CD4-positive, alpha-beta memory T cell (primary cell): ENCODE data around the gene CTNNA1. TPM values are rescaled to one million over a fixed set of nuclear protein-coding genes. Genes with fewer than 3 reads are reported as not detected.
A peak's percentile ranks its signal among the peaks of the same experiment; 100 is the strongest.

ENCODE experiments used
- CTCF ChIA-PET: fragments of 350-600 bp; sonication (Branson Sonifier 250); formaldehyde crosslinking; loops from one replicate; lab custom pipeline; 2021; ENCODE audit warnings: inconsistent platforms; ENCODE audit not compliant: partially characterized antibody; lab: Charles Lee
- POLR2A ChIA-PET: fragments of 350-600 bp; sonication (Branson Sonifier 250); formaldehyde crosslinking; loops from one replicate; lab custom pipeline; 2021; ENCODE audit not compliant: partially characterized antibody; lab: Charles Lee
- DNase-seq, 5 donors: peaks; one replicate each; pipeline versions ENCODE4 v3.0.0 to v3.0.0-alpha.2; 2020 to 2022; ENCODE audit warnings: mixed read lengths in 1 of 5
- H3K27ac ChIP-seq: one replicate; pipeline ENCODE4 v1.7.0; 2013; ENCODE audit warnings: low read depth, low read length
- H3K27me3 ChIP-seq: 2 replicates; pipeline ENCODE4 v1.7.0; 2013; ENCODE audit warnings: mild to moderate bottlenecking, low read length, moderate library complexity; ENCODE audit not compliant: insufficient read depth
- H3K36me3 ChIP-seq: 2 replicates; pipeline ENCODE4 v1.7.0; 2013; ENCODE audit warnings: mild to moderate bottlenecking, low read length, moderate library complexity; ENCODE audit not compliant: insufficient read depth
- H3K4me1 ChIP-seq: 2 replicates; pipeline ENCODE4 v1.7.0; 2013; ENCODE audit warnings: mild to moderate bottlenecking, low read length, moderate library complexity; ENCODE audit not compliant: insufficient read depth
- H3K4me3 ChIP-seq, 2 donors: one replicate each; pipeline ENCODE4 v1.7.0; 2013; ENCODE audit warnings: low read length in 2 of 2, mild to moderate bottlenecking in 1 of 2
- H3K9me3 ChIP-seq, 2 donors: one replicate each; pipeline ENCODE4 v1.7.0; 2013; ENCODE audit warnings: low read length in 2 of 2, control low read depth in 1 of 2; ENCODE audit not compliant: control insufficient read depth in 1 of 2
- H3K27ac Mint-ChIP-seq, 7 donors: one replicate each; pipeline ENCODE4 v1.8.0; 2020 to 2021; ENCODE audit warnings: mixed read lengths in 7 of 7, mild to moderate bottlenecking in 6 of 7, inconsistent platforms in 3 of 7, moderate library complexity in 3 of 7
- H3K27me3 Mint-ChIP-seq, 2 donors: one replicate each; pipeline ENCODE4 v1.8.0; 2020 to 2021; ENCODE audit warnings: mixed read lengths in 2 of 2
- H3K36me3 Mint-ChIP-seq, 2 donors: one replicate each; pipeline ENCODE4 v1.8.0; 2020 to 2021; ENCODE audit warnings: mixed read lengths in 2 of 2, inconsistent platforms in 1 of 2, mild to moderate bottlenecking in 1 of 2
- H3K4me1 Mint-ChIP-seq, 4 donors: one replicate each; pipeline ENCODE4 v1.8.0; 2020 to 2021; ENCODE audit warnings: mixed read lengths in 4 of 4, mild to moderate bottlenecking in 1 of 4
- H3K4me3 Mint-ChIP-seq, 8 donors: one replicate each; pipeline ENCODE4 v1.8.0; 2020 to 2021; ENCODE audit warnings: mixed read lengths in 8 of 8, mild to moderate bottlenecking in 7 of 8, moderate library complexity in 6 of 8, inconsistent platforms in 3 of 8
- H3K9me3 Mint-ChIP-seq, 8 donors: one replicate each; pipeline ENCODE4 v1.8.0; 2020 to 2021; ENCODE audit warnings: mixed read lengths in 8 of 8, mild to moderate bottlenecking in 5 of 8, inconsistent platforms in 3 of 8, moderate library complexity in 1 of 8
- intact Hi-C: fragments of 100-400 bp; cut with micrococcal nuclease; formaldehyde crosslinking; loops from one replicate; pipeline ENCODE4 v1.15.1; 2023
- polyA plus RNA-seq, 2 donors: library from polyadenylated mRNA; unstranded; fragments of 300-500 nt; fragmentation: Illumina TruSeq; gene quantifications; one replicate each; pipeline ENCODE4 v1.2.3, GENCODE V29; 2021
- total RNA-seq, 2 experiments: library from RNA; stranded (reverse); gene quantifications; one replicate each; pipeline ENCODE4 v1.2.3, GENCODE V29; 2021

CTNNA1 gene
- total and polyA plus RNA-seq, 4 experiments from 2014 or later, result 10.1 to 26.1 (median 17.4) TPM

DNA sequence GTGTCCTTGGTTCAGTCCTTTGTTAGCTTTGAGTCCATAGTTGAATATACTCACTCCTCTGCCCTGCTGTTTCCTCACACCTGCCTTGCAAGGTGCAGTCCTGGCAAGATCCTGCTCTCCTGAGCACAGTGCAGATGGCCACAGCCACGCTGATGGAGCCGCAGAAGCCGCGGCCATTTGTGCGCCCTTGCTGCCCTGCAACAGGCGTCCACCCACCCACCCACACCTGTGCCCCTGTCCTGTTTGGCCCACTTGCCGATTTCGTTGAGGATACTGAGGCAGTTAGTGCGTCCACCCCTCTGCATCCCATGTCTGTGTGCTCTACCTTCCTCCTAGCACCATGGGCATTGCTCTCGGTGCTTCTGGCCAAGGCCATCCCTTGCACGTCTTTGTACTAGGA lies 173.0 kb downstream of the CTNNA1 start:
- Histone ChIP-seq H3K4me1 (no peaks in the 10 kb centered on the region), H3K27me3 (no peaks in the 10 kb centered on the region), H3K4me3 (no peak overlapping the region), H3K9me3 (no peaks in the 10 kb centered on the region), H3K36me3 (peaks cover 5% of the 10 kb centered on the region), H3K27ac (no peak overlapping the region)
- H3K4me3 Mint-ChIP-seq, result no peak overlapping the region
- H3K4me1 Mint-ChIP-seq, result peaks cover 0 to 2% (median 0%) of the 10 kb centered on the region in 4 donors
- no peaks in the 10 kb centered on the region for H3K27me3 Mint-ChIP-seq
- POLR2A ChIA-PET, result no interaction called here
- H3K36me3 Mint-ChIP-seq, result peaks cover 20 to 33% of the 10 kb centered on the region in 2 donors
- DNase-seq, result no peak
- CTCF ChIA-PET, result no interaction called here
- peak overlapping the region in 3 of 7 donors; percentile 32 to 59 (median 46) for H3K27ac Mint-ChIP-seq
- H3K9me3 Mint-ChIP-seq, result no peaks in the 10 kb centered on the region
- intact Hi-C loops, result no loop called here

DNA sequence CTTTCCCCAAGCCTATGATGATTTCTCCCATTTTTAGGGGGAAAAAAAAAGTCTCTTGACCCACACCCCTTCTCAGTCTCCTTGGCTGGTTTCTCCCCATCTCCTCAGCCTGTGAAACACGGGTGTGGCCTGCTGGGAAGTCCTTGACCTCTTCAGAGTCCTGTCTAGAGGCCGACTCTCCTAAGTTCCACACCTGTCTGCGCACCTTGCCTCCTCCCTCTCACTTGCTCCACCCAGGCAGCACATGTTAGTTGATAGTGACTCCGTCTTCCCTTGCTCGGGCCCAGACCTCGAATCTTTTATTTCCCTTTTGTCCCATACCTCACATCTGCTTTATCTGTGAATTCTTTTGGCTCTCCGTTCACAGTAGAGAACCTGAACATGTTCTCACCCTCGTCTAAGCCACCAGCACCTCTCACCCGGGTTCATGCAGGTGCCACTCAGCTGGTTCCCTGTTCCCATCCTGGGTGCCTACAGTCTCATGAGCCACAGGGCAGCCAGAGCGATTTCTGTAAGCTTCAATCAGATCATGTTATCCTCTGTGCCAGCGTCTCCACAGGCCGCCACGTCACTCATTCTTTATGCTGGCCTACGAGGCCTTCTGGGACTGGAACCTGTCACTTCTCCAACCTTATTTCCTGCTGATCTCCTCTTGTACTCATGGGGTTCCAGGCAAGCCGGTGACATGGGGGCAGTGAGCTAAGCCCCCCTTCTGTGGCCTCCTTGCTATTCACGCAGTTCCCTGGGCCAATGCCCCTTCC lies 173.6 kb downstream of the CTNNA1 start:
- Histone ChIP-seq H3K27me3 (no peaks in the 10 kb centered on the region), H3K9me3 (no peaks in the 10 kb centered on the region), H3K4me1 (no peaks in the 10 kb centered on the region), H3K36me3 (peaks cover 10% of the 10 kb centered on the region), H3K4me3 (no peak overlapping the region), H3K27ac (no peak overlapping the region)
- H3K9me3 Mint-ChIP-seq, result no peaks in the 10 kb centered on the region
- ChIA-PET CTCF (no interaction called here), POLR2A (no interaction called here)
- intact Hi-C loops, result no loop called here
- H3K4me1 Mint-ChIP-seq, result peaks cover 0 to 2% (median 0%) of the 10 kb centered on the region in 4 donors
- H3K27ac Mint-ChIP-seq, result peak overlapping the region in 2 of 7 donors; percentile 32 to 59
- no peak for DNase-seq
- no peak overlapping the region for H3K4me3 Mint-ChIP-seq
- no peaks in the 10 kb centered on the region for H3K27me3 Mint-ChIP-seq
- H3K36me3 Mint-ChIP-seq, result peaks cover 26 to 38% of the 10 kb centered on the region in 2 donors

DNA sequence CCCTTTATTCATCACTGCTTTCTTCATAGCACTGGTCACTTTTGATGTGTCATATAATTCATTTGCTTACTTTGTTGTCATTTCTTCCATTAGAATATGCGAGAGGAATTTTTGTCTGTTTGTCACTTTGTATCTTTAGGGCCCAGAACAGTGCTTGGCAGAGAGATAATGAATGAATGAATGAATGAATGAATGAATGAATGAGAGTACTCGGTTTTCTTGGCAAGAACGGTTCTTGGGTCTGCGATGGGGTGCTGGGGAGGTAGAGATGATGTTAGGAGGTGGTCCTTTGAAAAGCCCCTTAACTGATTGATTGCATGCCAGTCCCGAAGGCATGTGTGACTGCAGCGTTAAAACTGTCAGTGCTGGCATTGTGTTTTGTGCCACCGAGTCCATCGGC lies 174.3 kb downstream of the CTNNA1 start:
- no peaks in the 10 kb centered on the region for H3K9me3 ChIP-seq
- H3K27me3 ChIP-seq, result no peaks in the 10 kb centered on the region
- no peaks in the 10 kb centered on the region for H3K9me3 Mint-ChIP-seq
- H3K4me3 ChIP-seq, result no peak overlapping the region
- ChIA-PET CTCF (no interaction called here), POLR2A (no interaction called here)
- no peaks in the 10 kb centered on the region for H3K27me3 Mint-ChIP-seq
- H3K36me3 Mint-ChIP-seq, result peaks cover 29 to 39% of the 10 kb centered on the region in 2 donors
- no peaks in the 10 kb centered on the region for H3K4me1 Mint-ChIP-seq
- DNase-seq, result no peak
- peaks cover 15% of the 10 kb centered on the region for H3K36me3 ChIP-seq
- H3K27ac Mint-ChIP-seq, result no peak overlapping the region
- H3K4me3 Mint-ChIP-seq, result no peak overlapping the region
- no peaks in the 10 kb centered on the region for H3K4me1 ChIP-seq
- no peak overlapping the region for H3K27ac ChIP-seq
- intact Hi-C loops, result no loop called here

DNA sequence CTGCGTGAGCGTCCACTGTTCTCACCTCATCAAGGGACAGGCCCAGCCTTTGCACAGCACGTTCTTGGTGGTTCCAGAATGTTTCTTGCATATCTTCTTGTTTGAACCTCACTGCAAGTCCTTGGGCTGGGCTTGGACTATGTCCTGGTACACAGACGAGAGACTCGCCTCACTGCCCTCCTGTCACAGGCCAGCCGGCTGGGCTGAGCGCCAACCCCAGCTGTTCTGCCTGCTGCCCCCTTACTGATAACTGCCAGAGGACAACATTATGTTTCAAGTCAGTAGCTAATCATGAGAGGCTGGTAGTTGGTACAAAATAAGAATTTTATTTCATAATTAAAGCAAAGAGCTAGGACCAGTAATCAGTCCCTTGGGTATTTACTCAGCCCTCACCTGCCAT lies 174.8 kb downstream of the CTNNA1 start:
- DNase-seq, result no peak
- H3K4me1 ChIP-seq, result no peaks in the 10 kb centered on the region
- Mint-ChIP-seq H3K36me3 (peaks cover 31 to 44% of the 10 kb centered on the region in 2 donors), H3K27ac (no peak overlapping the region), H3K4me3 (no peak overlapping the region), H3K4me1 (no peaks in the 10 kb centered on the region), H3K27me3 (no peaks in the 10 kb centered on the region), H3K9me3 (no peaks in the 10 kb centered on the region)
- intact Hi-C loops, result no loop called here
- no peak overlapping the region for H3K4me3 ChIP-seq
- H3K36me3 ChIP-seq, result peaks cover 19% of the 10 kb centered on the region
- H3K27me3 ChIP-seq, result no peaks in the 10 kb centered on the region
- H3K27ac ChIP-seq, result no peak overlapping the region
- H3K9me3 ChIP-seq, result no peaks in the 10 kb centered on the region
- ChIA-PET POLR2A (no interaction called here), CTCF (no interaction called here)

DNA sequence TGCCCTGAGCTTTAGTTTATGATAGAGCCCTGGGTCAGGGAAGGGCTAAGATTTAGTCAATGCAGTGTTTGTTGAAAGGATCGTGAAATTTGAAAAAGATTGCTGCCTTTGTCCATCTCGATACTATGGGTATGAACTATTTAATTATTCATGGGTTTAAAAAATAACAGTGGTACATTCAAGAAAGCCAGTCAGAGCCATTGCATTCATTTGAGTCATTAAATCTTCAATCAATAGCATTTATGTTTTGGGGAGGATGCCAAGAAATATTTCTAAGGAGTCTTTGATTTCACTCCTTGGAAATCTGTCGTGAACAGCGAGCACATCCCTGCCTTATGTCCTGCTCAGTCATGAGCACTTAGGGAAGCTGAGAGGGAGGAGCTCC lies 176.3 kb downstream of the CTNNA1 start:
- Histone ChIP-seq H3K27ac (no peak overlapping the region), H3K4me1 (no peaks in the 10 kb centered on the region), H3K27me3 (no peaks in the 10 kb centered on the region), H3K4me3 (no peak overlapping the region), H3K9me3 (no peaks in the 10 kb centered on the region), H3K36me3 (peaks cover 22% of the 10 kb centered on the region)
- ChIA-PET POLR2A (no interaction called here), CTCF (no interaction called here)
- Mint-ChIP-seq H3K36me3 (peaks cover 32 to 47% of the 10 kb centered on the region in 2 donors), H3K4me3 (no peak overlapping the region), H3K9me3 (no peaks in the 10 kb centered on the region), H3K27me3 (no peaks in the 10 kb centered on the region), H3K27ac (no peak overlapping the region), H3K4me1 (no peaks in the 10 kb centered on the region)
- no peak for DNase-seq
- intact Hi-C loops, result no loop called here

DNA sequence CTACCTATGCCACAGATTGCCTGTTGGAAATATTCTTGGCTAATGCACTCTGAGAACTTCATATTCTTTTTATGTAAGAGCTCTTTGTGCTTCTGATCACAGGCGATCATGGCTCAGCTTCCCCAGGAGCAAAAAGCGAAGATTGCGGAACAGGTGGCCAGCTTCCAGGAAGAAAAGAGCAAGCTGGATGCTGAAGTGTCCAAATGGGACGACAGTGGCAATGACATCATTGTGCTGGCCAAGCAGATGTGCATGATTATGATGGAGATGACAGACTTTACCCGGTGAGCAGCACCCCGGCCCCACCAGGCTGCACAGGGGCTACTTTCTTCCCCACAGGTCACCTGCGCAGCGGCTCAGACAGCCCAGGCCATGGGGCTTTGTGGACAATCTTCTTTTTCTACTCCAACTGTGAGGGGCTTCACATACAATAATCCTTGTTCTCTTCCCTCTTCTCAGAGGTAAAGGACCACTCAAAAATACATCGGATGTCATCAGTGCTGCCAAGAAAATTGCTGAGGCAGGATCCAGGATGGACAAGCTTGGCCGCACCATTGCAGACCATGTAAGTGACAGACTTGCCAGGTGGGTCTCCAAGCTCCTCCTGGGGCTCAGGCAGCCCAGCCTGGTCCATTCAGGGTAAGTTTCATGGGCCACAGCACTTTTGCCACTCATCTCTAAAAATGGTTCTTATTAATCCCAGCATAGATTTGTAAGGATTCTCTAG lies 177.3 kb downstream of the CTNNA1 start:
- DNase-seq, result no peak
- H3K4me1 Mint-ChIP-seq, result no peaks in the 10 kb centered on the region
- Histone ChIP-seq H3K36me3 (peaks cover 22% of the 10 kb centered on the region), H3K9me3 (no peaks in the 10 kb centered on the region), H3K27me3 (no peaks in the 10 kb centered on the region), H3K4me1 (no peaks in the 10 kb centered on the region), H3K4me3 (no peak overlapping the region), H3K27ac (no peak overlapping the region)
- intact Hi-C loops, result no loop called here
- no peak overlapping the region for H3K4me3 Mint-ChIP-seq
- ChIA-PET CTCF (no interaction called here), POLR2A (no interaction called here)
- H3K27ac Mint-ChIP-seq, result peak overlapping the region in 1 of 7 donors; percentile 3
- no peaks in the 10 kb centered on the region for H3K27me3 Mint-ChIP-seq
- peaks cover 27 to 40% of the 10 kb centered on the region in 2 donors for H3K36me3 Mint-ChIP-seq
- no peaks in the 10 kb centered on the region for H3K9me3 Mint-ChIP-seq

DNA sequence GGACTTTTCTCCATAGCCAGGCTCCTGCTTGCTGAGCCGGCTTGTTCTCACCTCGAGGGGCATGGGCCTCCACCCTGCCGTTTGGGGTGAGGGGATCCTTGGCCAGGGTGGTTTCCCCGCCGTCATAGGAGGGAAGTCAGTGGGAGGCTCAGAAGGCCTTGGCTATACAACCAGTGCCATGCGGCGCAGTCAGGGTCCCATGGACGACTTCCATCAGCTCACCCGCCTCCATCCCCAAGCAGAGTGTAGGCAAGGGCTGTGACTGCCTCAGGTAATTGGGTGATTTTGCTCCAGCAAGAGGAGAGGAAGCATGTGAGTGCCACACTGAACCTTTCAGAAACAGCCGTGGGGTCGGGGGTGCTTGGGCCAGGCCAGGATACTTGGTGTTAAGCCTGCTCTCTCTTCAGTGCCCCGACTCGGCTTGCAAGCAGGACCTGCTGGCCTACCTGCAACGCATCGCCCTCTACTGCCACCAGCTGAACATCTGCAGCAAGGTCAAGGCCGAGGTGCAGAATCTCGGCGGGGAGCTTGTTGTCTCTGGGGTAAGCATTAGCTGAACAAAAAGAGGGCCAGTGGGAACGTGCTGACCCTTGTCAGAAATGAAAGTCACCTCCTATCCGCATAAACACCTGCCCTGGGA lies 179.1 kb downstream of the CTNNA1 start:
- Histone ChIP-seq H3K27ac (no peak overlapping the region), H3K4me1 (no peaks in the 10 kb centered on the region), H3K4me3 (no peak overlapping the region), H3K9me3 (no peaks in the 10 kb centered on the region), H3K27me3 (no peaks in the 10 kb centered on the region), H3K36me3 (peaks cover 22% of the 10 kb centered on the region)
- no peaks in the 10 kb centered on the region for H3K27me3 Mint-ChIP-seq
- POLR2A ChIA-PET, result no interaction called here
- intact Hi-C loops, result no loop called here
- DNase-seq, result no peak
- H3K27ac Mint-ChIP-seq, result peak overlapping the region in 2 of 7 donors; percentile 30 to 49
- peaks cover 17 to 26% of the 10 kb centered on the region in 2 donors for H3K36me3 Mint-ChIP-seq
- H3K9me3 Mint-ChIP-seq, result no peaks in the 10 kb centered on the region
- CTCF ChIA-PET, result interaction anchor here (1.2 kb wide), 1 partner anchor 106 kb away, joined by 3 read pairs; no protein-coding TSS in a partner anchor
- no peaks in the 10 kb centered on the region for H3K4me1 Mint-ChIP-seq
- H3K4me3 Mint-ChIP-seq, result no peak overlapping the region
